ENCODE results near the gene WDR64. TPM values are rescaled to one million over a fixed set of nuclear protein-coding genes. Genes with fewer than 3 reads are reported as not detected.

WDR64 gene
- total and polyA plus RNA-seq, 2 donors (not counting 3 experiments of a cell fraction or from before 2014, with no cell fraction given), result not detected

DNA sequence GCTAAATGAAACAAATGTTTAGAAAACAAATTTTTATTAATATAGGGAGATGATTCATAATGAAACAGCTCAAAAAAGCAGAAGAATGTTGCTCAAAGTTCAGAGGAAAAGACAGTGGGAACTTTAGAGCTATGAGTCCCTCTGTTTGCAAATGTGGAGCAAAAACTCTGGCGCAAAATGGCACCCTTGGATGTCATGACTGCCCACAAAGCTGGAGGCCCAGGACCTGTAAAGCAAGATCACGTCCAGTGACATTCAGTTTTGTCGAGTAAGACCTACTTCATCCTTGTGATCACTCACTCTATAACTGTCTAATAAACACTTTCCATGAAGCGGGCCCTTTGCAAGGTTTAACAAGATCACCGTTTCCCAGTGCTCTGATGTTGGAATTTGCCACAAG is 186.8 kb downstream of the WDR64 start:
- H3K4me2 ChIP-seq (ENCODE audit: insufficient read depth, low read length), result no peak overlapping the region
- no TSS peak for BruUV-seq (replicated peaks)
- no peaks in the 10 kb centered on the region for H3K9me1 ChIP-seq (replicated peaks; ENCODE audit: control insufficient read depth, extremely low read depth, insufficient read depth, low read length)
- H2AFZ ChIP-seq (ENCODE audit: low read depth, low read length), result no peak overlapping the region
- no peaks in the 10 kb centered on the region for H3K79me2 ChIP-seq (ENCODE audit: control insufficient read depth, insufficient read depth, low read length)
- ChIA-PET CTCF (interaction anchor here (1.0 to 1.6 kb wide), 2 partner anchors 13 to 228 kb away, joined by 5 to 7 read pairs; no protein-coding TSS in a partner anchor), POLR2A (no interaction called here)
- H3K27me3 ChIP-seq (ENCODE audit: control insufficient read depth in 2 of 2, insufficient read depth in 2 of 2, low read length in 2 of 2), result peaks cover 5 to 13% of the 10 kb centered on the region in 2 experiments
- H3K4me3 ChIP-seq (replicated peaks in 1 of 3; ENCODE audit: insufficient read depth in 1 of 3, low read depth in 1 of 3, low read length in 3 of 3), result no peak overlapping the region
- DNase-seq (ENCODE audit: low read depth, low spot score), result no peak
- H3K4me1 ChIP-seq (ENCODE audit: control insufficient read depth, extremely low read depth, insufficient read depth, low read length), result peaks cover 18% of the 10 kb centered on the region
- dilution Hi-C loops (cut with MboI; ENCODE audit: extremely low pct_ligation_motif_present, low sequenced_read_pairs), result no loop called here
- intact Hi-C loops (cut with micrococcal nuclease), result no loop called here
- H3K9ac ChIP-seq (replicated peaks; ENCODE audit: extremely low read depth, insufficient read depth, low read length), result no peak overlapping the region
- no peak for FAIRE-seq
- H3K27ac ChIP-seq (ENCODE audit: insufficient read depth, low read depth, low read length), result no peak overlapping the region
- TF ChIP-seq POLR2A (IDR thresholded peaks at IDR 0.05; ENCODE audit: low read depth, low read length) (no peak), GATA2 (IDR thresholded peaks at IDR 0.05; ENCODE audit: insufficient read depth, insufficient read length, low read depth, low read length) (no peak), POLR2AphosphoS5 (IDR thresholded peaks at IDR 0.05; ENCODE audit: insufficient read depth, low read depth, low read length) (no peak), FOS (IDR thresholded peaks at IDR 0.05; ENCODE audit: borderline replicate concordance, insufficient read depth, low read length) (no peak), JUN (IDR thresholded peaks at IDR 0.05; ENCODE audit: borderline replicate concordance, insufficient read depth, insufficient read length, low read depth) (no peak), MYC (IDR thresholded peaks at IDR 0.05; ENCODE audit: low read depth, low read length) (no peak), EZH2 (IDR thresholded peaks at IDR 0.05; ENCODE audit: borderline replicate concordance, low read depth, low read length, severe bottlenecking) (no peak)
- TF ChIP-seq, protein P1, sequence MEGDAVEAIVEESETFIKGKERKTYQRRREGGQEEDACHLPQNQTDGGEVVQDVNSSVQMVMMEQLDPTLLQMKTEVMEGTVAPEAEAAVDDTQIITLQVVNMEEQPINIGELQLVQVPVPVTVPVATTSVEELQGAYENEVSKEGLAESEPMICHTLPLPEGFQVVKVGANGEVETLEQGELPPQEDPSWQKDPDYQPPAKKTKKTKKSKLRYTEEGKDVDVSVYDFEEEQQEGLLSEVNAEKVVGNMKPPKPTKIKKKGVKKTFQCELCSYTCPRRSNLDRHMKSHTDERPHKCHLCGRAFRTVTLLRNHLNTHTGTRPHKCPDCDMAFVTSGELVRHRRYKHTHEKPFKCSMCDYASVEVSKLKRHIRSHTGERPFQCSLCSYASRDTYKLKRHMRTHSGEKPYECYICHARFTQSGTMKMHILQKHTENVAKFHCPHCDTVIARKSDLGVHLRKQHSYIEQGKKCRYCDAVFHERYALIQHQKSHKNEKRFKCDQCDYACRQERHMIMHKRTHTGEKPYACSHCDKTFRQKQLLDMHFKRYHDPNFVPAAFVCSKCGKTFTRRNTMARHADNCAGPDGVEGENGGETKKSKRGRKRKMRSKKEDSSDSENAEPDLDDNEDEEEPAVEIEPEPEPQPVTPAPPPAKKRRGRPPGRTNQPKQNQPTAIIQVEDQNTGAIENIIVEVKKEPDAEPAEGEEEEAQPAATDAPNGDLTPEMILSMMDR (IDR thresholded peaks at IDR 0.05; ENCODE audit: extremely low read depth in 1 of 2, insufficient read depth in 1 of 2, low read depth in 1 of 2, low read length in 2 of 2), result no peak
- TF ChIP-seq, protein P2, sequence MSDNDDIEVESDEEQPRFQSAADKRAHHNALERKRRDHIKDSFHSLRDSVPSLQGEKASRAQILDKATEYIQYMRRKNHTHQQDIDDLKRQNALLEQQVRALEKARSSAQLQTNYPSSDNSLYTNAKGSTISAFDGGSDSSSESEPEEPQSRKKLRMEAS (IDR thresholded peaks at IDR 0.05; ENCODE audit: insufficient read depth, insufficient read length), result no peak
- H3K9me3 ChIP-seq (replicated peaks; ENCODE audit: control insufficient read depth, insufficient read depth, low read length), result no peaks in the 10 kb centered on the region
- H3K36me3 ChIP-seq (ENCODE audit: control insufficient read depth in 2 of 2, extremely low read depth in 1 of 2, insufficient read depth in 2 of 2, low read length in 2 of 2), result no peaks in the 10 kb centered on the region
- H4K20me1 ChIP-seq (replicated peaks; ENCODE audit: control insufficient read depth, extremely low read depth, insufficient read depth, low read length), result no peaks in the 10 kb centered on the region

Data from endothelial cell of umbilical vein (primary cell).